Fibroblast of lung (primary cell): ENCODE data around the gene HMG20B. TPM values are rescaled to one million over a fixed set of nuclear protein-coding genes. Genes with fewer than 3 reads are reported as not detected.

Experiments used
- DNase-seq, 2 donors: peaks; one replicate each; pipeline versions ENCODE4 v3.0.0 to v3.0.0-alpha.2; 2010; ENCODE audit warnings: low read depth in 2 of 2
- H2AFZ ChIP-seq: 2 replicates; pipeline ENCODE4 v1.5.1; 2012; ENCODE audit warnings: low read length, control low read depth, inconsistent platforms
- H3K27ac ChIP-seq: 2 replicates; pipeline ENCODE4 v1.5.1; 2011; ENCODE audit warnings: low read length, control low read depth; ENCODE audit not compliant: insufficient read depth
- H3K27me3 ChIP-seq: 2 replicates; pipeline ENCODE4 v1.5.1; 2011; ENCODE audit warnings: mild to moderate bottlenecking, low read length; ENCODE audit not compliant: control insufficient read depth, insufficient read depth
- H3K36me3 ChIP-seq: 2 replicates; pipeline ENCODE4 v1.5.1; 2011; ENCODE audit warnings: low read length; ENCODE audit not compliant: control insufficient read depth, insufficient read depth
- H3K4me1 ChIP-seq: 2 replicates; pipeline ENCODE4 v1.5.1; 2011; ENCODE audit warnings: low read length; ENCODE audit not compliant: control insufficient read depth, insufficient read depth; ENCODE audit errors: extremely low read depth
- H3K4me2 ChIP-seq: 2 replicates; pipeline ENCODE4 v1.5.1; 2011; ENCODE audit warnings: low read length, control low read depth; ENCODE audit not compliant: insufficient read depth; ENCODE audit errors: extremely low read depth
- H3K4me3 ChIP-seq, 4 experiments: fragments of 200-600 bp in 1 of 4; sonication (generic) in 1 of 4; replicated peaks in 1 of 4; 2 replicates each; pipeline ENCODE4 v1.5.1; 2011 to 2016; ENCODE audit warnings: low read length in 4 of 4, low read depth in 3 of 4, mild to moderate bottlenecking in 3 of 4, control low read depth in 2 of 4, inconsistent platforms in 1 of 4, mixed read lengths in 1 of 4; ENCODE audit not compliant: insufficient read depth in 1 of 4; ENCODE audit errors: control extremely low read depth in 1 of 4
- H3K79me2 ChIP-seq: 2 replicates; pipeline ENCODE4 v1.5.1; 2012; ENCODE audit warnings: mild to moderate bottlenecking, low read length, inconsistent platforms; ENCODE audit not compliant: control insufficient read depth, insufficient read depth
- H3K9ac ChIP-seq: 2 replicates; pipeline ENCODE4 v1.5.1; 2011; ENCODE audit warnings: mild to moderate bottlenecking, low read length, control low read depth; ENCODE audit not compliant: insufficient read depth
- H3K9me3 ChIP-seq: 2 replicates; pipeline ENCODE4 v1.5.1; 2012; ENCODE audit warnings: low read depth, low read length; ENCODE audit not compliant: control insufficient read depth, insufficient read depth
- H4K20me1 ChIP-seq: 2 replicates; pipeline ENCODE4 v1.5.1; 2011; ENCODE audit warnings: low read length; ENCODE audit not compliant: control insufficient read depth, insufficient read depth; ENCODE audit errors: extremely low read depth
- EZH2 ChIP-seq: IDR thresholded peaks from 2 replicates; pipeline ENCODE4 v1.5.1; 2012; ENCODE audit warnings: low read length, control low read depth, mild to moderate bottlenecking; ENCODE audit errors: missing control alignments
- polyA plus RNA-seq, 2 donors: library from polyadenylated mRNA; depleted of rRNA in 1 of 2; stranded (reverse) in 1 of 2; unstranded in 1 of 2; fragments of >200 nt; gene quantifications; 2 replicates each; pipeline ENCODE4 v1.2.1, GENCODE V29; 2011 to 2012; ENCODE audit warnings: missing spikeins in 1 of 2
- total RNA-seq: library from RNA; depleted of rRNA; stranded (reverse); fragments of >200 nt; gene quantifications from 2 replicates; pipeline ENCODE4 v1.2.1, GENCODE V29; 2014
- TF ChIP-seq, protein P1 (sequence below), 2 donors: IDR thresholded peaks in 1 of 2; conservative IDR thresholded peaks in 1 of 2; 1 replicate in 1 of 2; 2 replicates in 1 of 2; pipeline ENCODE4 v1.5.1; 2011 to 2012; ENCODE audit warnings: low read length in 2 of 2, control low read depth in 1 of 2, inconsistent platforms in 1 of 2, low read depth in 1 of 2, mild to moderate bottlenecking in 1 of 2

Gene HMG20B
- total and polyA plus RNA-seq, 2 donors (not counting 1 experiment from before 2014, with no cell fraction given): 27.3 to 63.6 TPM

DNA sequence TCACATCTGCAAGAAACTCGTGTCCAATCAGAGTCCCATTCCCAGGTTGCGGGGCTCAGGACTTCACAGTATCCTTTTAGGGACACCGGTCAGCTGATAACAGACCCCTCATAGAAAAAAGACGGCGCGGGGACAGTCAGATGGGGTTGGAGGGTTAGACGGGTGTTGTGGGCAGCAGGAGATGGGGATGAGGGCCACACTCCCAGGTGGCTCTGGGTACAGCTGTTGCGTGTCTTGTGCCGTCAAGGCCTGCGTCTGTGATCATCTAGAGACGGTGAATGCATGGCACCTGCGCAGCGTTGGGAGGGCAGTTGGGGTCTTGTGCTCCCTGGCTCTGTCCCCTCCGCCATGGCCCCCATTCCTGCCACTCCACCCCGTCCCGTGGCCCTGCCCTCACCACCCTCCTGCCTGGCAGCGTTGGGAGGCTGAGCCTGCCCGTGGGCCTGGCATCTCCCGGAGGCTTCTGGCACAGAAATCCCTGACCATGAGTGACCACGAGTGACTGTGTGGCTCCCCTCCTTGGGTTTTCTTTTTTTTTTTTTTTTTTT is 47.8 kb upstream of the HMG20B start:
- Histone ChIP-seq H3K9ac (no peak overlapping the region), H3K4me1 (no peaks in the 10 kb centered on the region), H3K9me3 (no peaks in the 10 kb centered on the region), H2AFZ (no peak overlapping the region), H4K20me1 (no peaks in the 10 kb centered on the region), H3K79me2 (peaks cover 25% of the 10 kb centered on the region), H3K4me2 (no peak overlapping the region), H3K36me3 (peaks cover 33% of the 10 kb centered on the region), H3K4me3 (no peak overlapping the region), H3K27me3 (no peaks in the 10 kb centered on the region), H3K27ac (no peak overlapping the region)
- DNase-seq: no peak
- TF ChIP-seq EZH2: no peak
- TF ChIP-seq, protein P1, sequence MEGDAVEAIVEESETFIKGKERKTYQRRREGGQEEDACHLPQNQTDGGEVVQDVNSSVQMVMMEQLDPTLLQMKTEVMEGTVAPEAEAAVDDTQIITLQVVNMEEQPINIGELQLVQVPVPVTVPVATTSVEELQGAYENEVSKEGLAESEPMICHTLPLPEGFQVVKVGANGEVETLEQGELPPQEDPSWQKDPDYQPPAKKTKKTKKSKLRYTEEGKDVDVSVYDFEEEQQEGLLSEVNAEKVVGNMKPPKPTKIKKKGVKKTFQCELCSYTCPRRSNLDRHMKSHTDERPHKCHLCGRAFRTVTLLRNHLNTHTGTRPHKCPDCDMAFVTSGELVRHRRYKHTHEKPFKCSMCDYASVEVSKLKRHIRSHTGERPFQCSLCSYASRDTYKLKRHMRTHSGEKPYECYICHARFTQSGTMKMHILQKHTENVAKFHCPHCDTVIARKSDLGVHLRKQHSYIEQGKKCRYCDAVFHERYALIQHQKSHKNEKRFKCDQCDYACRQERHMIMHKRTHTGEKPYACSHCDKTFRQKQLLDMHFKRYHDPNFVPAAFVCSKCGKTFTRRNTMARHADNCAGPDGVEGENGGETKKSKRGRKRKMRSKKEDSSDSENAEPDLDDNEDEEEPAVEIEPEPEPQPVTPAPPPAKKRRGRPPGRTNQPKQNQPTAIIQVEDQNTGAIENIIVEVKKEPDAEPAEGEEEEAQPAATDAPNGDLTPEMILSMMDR (conservative IDR thresholded peaks at IDR 0.05 in 1 of 2, IDR thresholded peaks at IDR 0.05 in 1 of 2; ENCODE audit: low read depth in 1 of 2, low read length in 2 of 2): no peak

DNA sequence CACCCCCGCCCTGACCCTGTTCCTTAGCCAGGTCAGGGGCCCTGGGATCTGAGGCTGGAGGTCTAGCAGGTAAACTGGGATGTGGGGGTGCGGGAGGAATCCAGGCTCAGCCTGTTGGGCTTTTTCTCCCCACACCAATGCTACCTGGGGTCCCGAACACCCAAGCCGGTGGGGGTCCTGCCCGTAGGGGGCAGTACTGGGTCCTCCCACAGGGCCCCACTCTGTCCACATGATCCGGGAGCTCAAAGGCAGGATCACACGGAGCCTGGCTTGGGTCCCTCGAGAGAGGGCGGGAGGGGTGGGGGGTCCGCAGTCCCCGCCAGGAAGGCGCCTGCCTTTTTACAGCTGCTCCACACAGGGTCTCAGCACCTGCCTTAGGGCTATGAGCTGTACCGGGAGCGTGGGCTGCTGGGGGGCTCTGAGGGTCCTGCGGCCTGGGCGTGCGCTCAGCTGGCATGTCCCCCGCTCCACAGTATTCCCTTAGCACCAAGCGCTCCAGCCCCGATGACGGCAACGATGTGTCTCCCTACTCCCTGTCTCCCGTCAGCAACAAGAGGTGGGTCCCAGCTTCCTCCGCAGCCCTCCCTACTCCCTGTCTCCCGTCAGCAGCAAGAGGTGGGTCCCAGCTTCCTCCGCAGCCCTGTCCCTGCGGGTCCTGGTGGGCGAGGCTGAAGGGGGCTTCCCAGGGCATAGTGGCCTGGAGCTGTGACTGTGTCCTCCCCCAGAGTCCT is 46.1 kb upstream of the HMG20B start:
- Histone ChIP-seq H3K9ac (no peak overlapping the region), H3K9me3 (no peaks in the 10 kb centered on the region), H3K4me1 (no peaks in the 10 kb centered on the region), H3K79me2 (peaks cover 11% of the 10 kb centered on the region), H3K36me3 (peaks cover 37% of the 10 kb centered on the region), H3K27me3 (no peaks in the 10 kb centered on the region), H3K27ac (no peak overlapping the region), H4K20me1 (no peaks in the 10 kb centered on the region), H3K4me2 (no peak overlapping the region), H2AFZ (no peak overlapping the region), H3K4me3 (no peak overlapping the region)
- DNase-seq: no peak
- TF ChIP-seq, protein P1 (conservative IDR thresholded peaks at IDR 0.05 in 1 of 2, IDR thresholded peaks at IDR 0.05 in 1 of 2; ENCODE audit: low read depth in 1 of 2, low read length in 2 of 2): no peak
- TF ChIP-seq EZH2: no peak

GRCh38 chr19:3527238-3527910 is 45.4 kb upstream of the HMG20B start:
- H2AFZ ChIP-seq: no peak overlapping the region
- H3K36me3 ChIP-seq: peaks cover 41% of the 10 kb centered on the region
- H3K9me3 ChIP-seq: no peaks in the 10 kb centered on the region
- DNase-seq: no peak
- H3K9ac ChIP-seq: no peak overlapping the region
- H3K27me3 ChIP-seq: no peaks in the 10 kb centered on the region
- H4K20me1 ChIP-seq: no peaks in the 10 kb centered on the region
- H3K4me3 ChIP-seq: no peak overlapping the region
- H3K79me2 ChIP-seq: peaks cover 4% of the 10 kb centered on the region
- H3K4me1 ChIP-seq: no peaks in the 10 kb centered on the region
- no peak overlapping the region for H3K27ac ChIP-seq
- no peak overlapping the region for H3K4me2 ChIP-seq
- TF ChIP-seq, protein P1 (conservative IDR thresholded peaks at IDR 0.05 in 1 of 2, IDR thresholded peaks at IDR 0.05 in 1 of 2; ENCODE audit: low read depth in 1 of 2, low read length in 2 of 2): no peak
- no peak for TF ChIP-seq EZH2
